Suppressor macrophage treated with lipopolysaccharide for 4 hours (primary cell): Measurements from ENCODE around the gene CIITA.
A peak's percentile ranks its signal among the peaks of the same experiment; 100 is the strongest.
"Not testable (repeated sequence)": the region's sequence is repeated elsewhere in the genome, so short reads cannot be mapped to it uniquely, and the experiment has no call there.

Source experiments
- DNase-seq: peaks from one replicate; pipeline ENCODE4 v3.0.0-alpha.2; 2020

CIITA gene

GRCh38 chr16:10876799-10877341 is at the start of gene CIITA:
CIITA (plus strand) TSS chr16:10877202; CDS start chr16:10877331, 129 bp downstream.
- peak; percentile 97 for DNase-seq

- no peak for DNase-seq
Measured at GRCh38 chr16:10827691-10828341, 49.2 kb upstream of the CIITA start.

GRCh38 chr16:10828851-10829366 is 48.1 kb upstream of the CIITA start:
- peak; percentile 93 for DNase-seq

GRCh38 chr16:10829390-10830098 is 47.5 kb upstream of the CIITA start:
- not testable (repeated sequence) for DNase-seq

GRCh38 chr16:10830240-10830639 is 46.8 kb upstream of the CIITA start:
- not testable (repeated sequence) for DNase-seq

GRCh38 chr16:10831894-10832886 is 44.8 kb upstream of the CIITA start:
- peak; percentile 80 for DNase-seq

- DNase-seq = no peak
Measured at GRCh38 chr16:10833271-10833670, 43.7 kb upstream of the CIITA start.

- no peak for DNase-seq
Measured at GRCh38 chr16:10834130-10834529, 42.9 kb upstream of the CIITA start.

GRCh38 chr16:10834766-10835165 is 42.2 kb upstream of the CIITA start:
- no peak for DNase-seq

GRCh38 chr16:10835281-10835931 is 41.6 kb upstream of the CIITA start:
- DNase-seq = no peak

- no peak for DNase-seq
Measured at GRCh38 chr16:10836174-10836853, 40.7 kb upstream of the CIITA start.

GRCh38 chr16:10838621-10839278 is 38.3 kb upstream of the CIITA start:
- no peak for DNase-seq

- DNase-seq = no peak
Measured at GRCh38 chr16:10839279-10839666, 37.7 kb upstream of the CIITA start.

GRCh38 chr16:10840703-10841102 is 36.3 kb upstream of the CIITA start:
- no peak for DNase-seq

GRCh38 chr16:10846213-10846998 is 30.6 kb upstream of the CIITA start:
- DNase-seq = peak; percentile 75

- DNase-seq = peak; percentile 90
Measured at GRCh38 chr16:10847176-10847575, 29.8 kb upstream of the CIITA start.

- no peak for DNase-seq
Measured at GRCh38 chr16:10849736-10850477, 27.1 kb upstream of the CIITA start.

- no peak for DNase-seq
Measured at GRCh38 chr16:10850478-10850850, 26.5 kb upstream of the CIITA start.

GRCh38 chr16:10851512-10851911 is 25.5 kb upstream of the CIITA start:
- no peak for DNase-seq

- DNase-seq = no peak
Measured at GRCh38 chr16:10852286-10852685, 24.7 kb upstream of the CIITA start.
